Measurements from ENCODE around the gene KIAA1217. TPM values are rescaled to one million over a fixed set of nuclear protein-coding genes. Genes with fewer than 3 reads are reported as not detected.

Gene KIAA1217
- total and polyA plus RNA-seq, 2 of the 4 experiments (the other 2 are of a cell fraction): 3.4 to 4.4 TPM

DNA sequence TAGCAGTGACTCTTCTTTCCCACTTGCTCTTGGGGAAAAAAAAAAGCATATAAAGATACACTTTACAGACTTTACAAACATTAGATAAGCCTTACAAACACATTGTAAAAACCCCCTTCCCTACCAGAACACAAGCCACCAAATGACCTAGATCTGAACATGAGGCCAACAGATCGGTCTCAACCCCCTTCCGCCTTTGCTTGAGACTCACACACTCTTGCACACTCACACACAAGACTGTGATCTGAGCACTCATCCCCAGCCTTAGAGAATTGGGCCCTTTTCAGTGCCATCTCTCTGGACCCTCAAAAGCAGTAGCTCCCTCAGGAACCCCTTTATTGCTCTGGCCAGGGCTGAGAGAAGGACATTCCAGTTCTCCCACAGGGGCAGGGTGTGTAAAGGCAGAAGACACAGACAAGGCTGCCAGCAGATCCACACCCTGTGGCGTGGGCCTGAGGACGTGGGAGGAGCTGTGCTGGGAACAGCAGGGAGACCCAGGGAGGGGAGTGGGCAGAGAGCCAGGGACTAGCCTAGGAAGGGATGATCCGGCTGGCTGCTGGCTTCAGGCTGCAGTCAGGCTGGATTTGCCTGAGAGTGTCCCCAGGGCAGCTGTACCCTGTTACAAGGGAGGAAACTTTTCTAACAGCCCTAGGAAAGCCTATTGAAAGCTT is 206.7 kb downstream of the KIAA1217 start:
- 0% methylated on average over 2 of the region's 5 CpGs; no CpG with 5 or more reads in 1 of the 2 experiments for WGBS, 2 experiments (ENCODE audit: extremely low coverage in 2 of 2, insufficient read length in 1 of 2)
- Histone ChIP-seq H3K4me2 (ENCODE audit: low read depth, low read length) (no peak overlapping the region; the same call in 1 of the 2 replicates), H3K18ac (ENCODE audit: low read depth, low read length) (peak overlapping the region; percentile 16; the same call in 1 of the 2 replicates), H4K91ac (ENCODE audit: insufficient read depth, low read depth, low read length) (no peak overlapping the region), H2BK20ac (ENCODE audit: low read depth, low read length) (no peak overlapping the region; the same call in 1 of the 2 replicates), H2AK5ac (ENCODE audit: low read depth, low read length) (0 out of 2 replicates have a peak overlapping the region, but pooled peaks have one; percentile 1), H3K36me3 (ENCODE audit: control insufficient read depth, insufficient read depth, low read length) (no peaks in the 10 kb centered on the region), H3K4ac (ENCODE audit: low read depth, low read length) (no peak overlapping the region), H2BK5ac (ENCODE audit: low read depth, low read length, poor library complexity, severe bottlenecking) (no peak overlapping the region), H3K9ac (ENCODE audit: low read depth, low read length) (peak overlapping the region; percentile 27; the same call in 1 of the 2 replicates), H3K9me1 (ENCODE audit: insufficient read depth, low read length) (no peaks in the 10 kb centered on the region; the same call in 1 of the 2 replicates), H2BK15ac (ENCODE audit: low read depth, low read length) (no peak overlapping the region), H3K14ac (replicated peaks; ENCODE audit: low read depth, low read length) (no peak overlapping the region), H3K56ac (ENCODE audit: extremely low read depth, insufficient read depth, low read length) (no peak overlapping the region), H3K27ac (ENCODE audit: insufficient read depth, low read length) (no peak overlapping the region), H4K5ac (ENCODE audit: low read depth, low read length) (no peak overlapping the region), H4K8ac (ENCODE audit: low read depth in 2 of 2, low read length in 2 of 2) (no peak overlapping the region), H3K4me1 (ENCODE audit: control insufficient read depth, insufficient read depth, low read length) (peaks cover 8% of the 10 kb centered on the region; the same call in 1 of the 2 replicates), H2AFZ (replicated peaks; ENCODE audit: low read length, poor library complexity) (no peak overlapping the region), H3K9me3 (ENCODE audit: control insufficient read depth, insufficient read depth, low read length) (no peaks in the 10 kb centered on the region; the same call in 1 of the 2 replicates), H3K27me3 (ENCODE audit: control insufficient read depth, insufficient read depth, low read length) (peaks cover 7% of the 10 kb centered on the region), H2BK120ac (ENCODE audit: low read depth, low read length) (no peak overlapping the region), H3K79me1 (ENCODE audit: low read depth in 1 of 2, low read length in 2 of 2) (no peaks in the 10 kb centered on the region), H4K20me1 (ENCODE audit: insufficient read depth, low read length) (no peaks in the 10 kb centered on the region), H2AK9ac (replicated peaks; ENCODE audit: low read depth, low read length, poor library complexity) (no peak overlapping the region), H3K4me3 (ENCODE audit: insufficient read depth, low read depth, low read length) (no peak overlapping the region), H3K23ac (ENCODE audit: low read depth, low read length) (no peak overlapping the region)
- intact Hi-C loops (cut with micrococcal nuclease) (no loop called here), dilution Hi-C loops (cut with HindIII; ENCODE audit: low sequenced_read_pairs, unreplicated experiment) (no loop called here), in situ Hi-C loops (cut with MboI; ENCODE audit: low sequenced_read_pairs) (no loop called here)
- CTCF ChIA-PET: interaction anchor here (0.6 kb wide), 1 partner anchor 1719 kb away, joined by 6 read pairs; no protein-coding TSS in a partner anchor
- DNase-seq (peak; percentile 22), ATAC-seq (ENCODE audit: low read depth) (peak; percentile 72)
- BruUV-seq (replicated peaks): no TSS peak
- POLR2A ChIA-PET (ENCODE audit: unreplicated experiment): no interaction called here
- TF ChIP-seq SMC3 (IDR thresholded peaks at IDR 0.05; ENCODE audit: low read depth, low read length): no peak
